ENCODE measurements around the gene NCK2.

DNA sequence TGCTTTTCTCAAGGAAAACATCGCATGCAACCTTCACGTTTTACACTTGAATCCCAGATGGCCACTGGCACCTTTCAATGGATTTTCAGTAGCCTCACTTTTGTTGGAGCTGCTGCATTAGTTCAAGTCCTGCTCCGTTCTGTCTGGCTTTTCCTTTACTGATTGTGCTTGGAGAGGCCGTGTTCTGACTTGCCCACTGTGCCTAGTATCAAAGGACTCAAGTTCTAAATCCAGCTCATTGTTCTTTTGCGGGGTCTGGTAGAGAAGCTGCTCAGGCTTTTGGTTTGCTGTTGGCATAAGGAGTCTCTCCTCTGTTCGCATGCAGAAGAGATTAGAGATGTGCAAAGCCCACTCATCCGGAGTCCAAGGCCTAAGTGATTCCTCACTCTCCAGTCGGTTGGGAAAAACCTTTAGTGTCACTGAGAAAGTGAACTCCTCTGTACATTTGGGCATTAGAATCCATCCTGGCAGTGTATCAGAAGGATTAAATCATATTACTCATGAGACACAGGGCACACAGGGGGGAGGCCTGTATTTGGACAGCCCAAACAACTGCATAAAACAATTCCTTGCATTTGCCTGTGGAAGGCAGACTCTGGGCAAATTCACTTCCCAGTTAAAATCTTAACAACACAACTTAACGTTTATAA, 69.7 kb downstream of the NCK2 start:
- TF ChIP-seq SPI1 (IDR thresholded peaks at IDR 0.05; ENCODE audit: low read depth, low read length) (no peak), POLR2A (IDR thresholded peaks at IDR 0.05; ENCODE audit: low read depth, low read length) (no peak)

All from GM12891 (cell line).